Hematopoietic multipotent progenitor cell treated with erythropoietin and hydrocortisone succinate and interleukin-3 and kit ligand, for 15 days (in vitro differentiated cells): ENCODE results near the gene UQCRHL.
"Not testable (repeated sequence)": the region's sequence is repeated elsewhere in the genome, so short reads cannot be mapped to it uniquely, and the experiment has no call there.

Experiments
- DNase-seq: peaks from one replicate; pipeline ENCODE4 v3.0.0-alpha.2; 2015; ENCODE audit warnings: low spot score

UQCRHL gene

DNA sequence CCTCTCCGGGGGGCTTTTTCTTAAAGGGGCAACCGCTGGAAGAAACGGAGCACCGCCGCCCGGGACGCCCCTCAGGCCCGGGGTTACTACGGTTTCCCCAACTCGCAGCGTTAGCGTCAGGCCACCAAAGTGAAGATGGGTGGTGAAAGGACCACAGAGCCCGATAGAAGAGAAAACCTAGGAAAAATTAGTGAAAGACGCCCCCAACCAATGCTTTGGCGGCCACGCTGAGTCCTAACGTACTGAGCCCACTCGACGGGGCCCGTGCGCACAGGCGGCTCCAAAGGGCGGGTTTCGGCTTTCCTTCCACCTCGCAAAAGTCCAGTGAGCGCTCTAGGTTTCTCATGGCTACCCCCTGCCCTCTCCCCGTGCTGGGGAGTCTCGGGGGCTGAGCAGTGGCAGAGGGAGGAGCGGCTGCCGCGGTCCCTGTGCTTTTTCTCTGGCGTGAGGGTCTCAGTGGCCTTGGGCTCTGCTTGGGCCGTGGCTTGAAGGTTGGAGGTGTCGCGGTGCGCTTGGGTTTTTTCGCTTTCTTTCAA, 27.8 kb upstream of the UQCRHL start:
- peak; percentile 52 for DNase-seq

DNA sequence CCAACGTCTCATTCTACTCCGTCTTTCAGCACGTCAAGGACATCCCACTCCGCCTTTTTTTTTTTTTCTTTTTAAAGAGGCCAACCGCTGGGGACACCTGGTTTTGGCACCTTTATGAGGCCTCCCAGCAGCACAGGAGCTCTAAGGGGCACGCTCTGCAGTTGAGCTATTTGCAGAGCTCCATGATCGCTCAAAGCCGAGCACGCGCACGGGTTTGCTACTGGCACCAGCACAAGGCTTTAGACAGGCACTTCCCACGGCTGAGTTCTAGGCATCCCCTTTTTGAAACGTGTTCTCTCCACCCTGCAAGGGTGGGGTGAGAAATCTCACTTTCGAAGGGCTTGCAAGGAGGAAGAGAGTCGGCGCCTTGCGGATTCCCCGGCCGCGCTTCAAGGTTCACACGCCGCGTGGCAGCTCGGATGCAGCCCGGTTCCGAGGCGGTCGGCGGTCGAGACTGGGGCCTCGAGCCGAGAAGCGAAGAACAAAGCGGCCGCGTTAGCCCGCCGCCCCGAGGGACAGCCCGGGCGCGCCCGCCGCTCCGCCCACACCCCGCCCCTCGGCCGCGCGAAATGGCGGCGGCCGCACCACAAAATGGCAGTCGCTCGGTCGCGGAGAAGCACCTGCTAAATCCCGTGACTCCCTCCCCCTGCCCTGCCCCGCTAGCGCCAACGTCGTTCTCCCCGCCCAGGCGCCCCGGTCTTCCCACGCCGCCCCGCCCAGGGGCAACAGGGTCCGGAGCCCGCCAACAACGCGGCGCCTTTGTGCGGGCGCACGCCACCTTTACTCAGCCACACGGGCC, 27.2 kb upstream of the UQCRHL start:
- DNase-seq: peak; percentile 86

DNA sequence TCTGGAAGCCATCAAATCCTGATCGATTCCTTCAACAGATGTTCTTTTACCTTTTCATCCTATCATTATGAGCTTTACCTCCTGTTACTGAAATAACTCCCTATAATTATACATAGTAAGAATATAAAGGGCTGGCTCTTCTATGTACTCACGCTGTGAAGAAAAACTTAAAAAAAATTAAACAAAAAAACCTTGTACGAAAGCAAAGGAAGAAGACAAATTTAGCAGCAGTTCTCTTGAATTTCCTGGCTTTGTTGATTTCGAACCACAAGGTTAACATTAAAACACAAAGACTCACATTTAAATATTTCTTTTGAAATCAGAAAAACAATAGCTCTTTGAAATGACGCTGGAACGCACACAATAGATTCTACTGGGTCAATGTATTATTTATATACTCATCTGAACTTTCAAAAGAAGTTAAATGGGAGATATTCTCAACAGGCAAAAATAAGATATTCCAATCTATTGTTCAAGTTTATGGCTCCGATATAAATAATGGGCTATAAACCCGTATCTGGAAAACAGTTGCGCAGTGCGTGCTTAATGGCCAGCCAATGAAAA, 26.5 kb upstream of the UQCRHL start:
- DNase-seq: no peak

DNA sequence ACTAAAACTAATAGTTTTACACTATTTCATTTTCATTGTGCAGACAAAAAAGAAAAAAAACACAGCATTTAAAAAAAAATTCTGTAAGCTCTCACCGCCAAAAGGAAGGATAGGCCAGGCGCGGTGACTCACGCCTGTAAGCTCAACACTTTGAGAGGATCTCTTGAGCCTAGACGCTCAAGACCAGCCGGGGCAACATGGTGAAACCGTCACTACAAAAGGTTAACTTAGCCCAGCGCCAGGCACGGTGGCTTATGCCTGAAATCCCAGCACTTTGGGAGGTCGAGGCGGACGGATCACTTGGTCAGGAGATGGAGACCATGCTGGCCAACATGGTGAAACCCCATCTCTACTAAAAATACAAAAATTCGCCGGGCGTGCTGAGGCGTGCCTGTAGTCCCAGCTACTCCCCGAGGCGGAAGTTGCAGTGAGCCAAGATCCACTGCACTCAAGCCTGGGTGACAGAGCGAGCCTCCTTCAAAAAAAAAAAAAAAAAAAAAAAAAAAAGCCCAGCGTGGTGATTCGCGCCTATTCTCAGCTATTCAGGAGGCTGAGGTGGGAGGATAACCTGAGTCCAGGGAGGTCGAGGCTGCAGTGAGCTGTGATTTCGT, 25.7 kb upstream of the UQCRHL start:
- no peak for DNase-seq

DNA sequence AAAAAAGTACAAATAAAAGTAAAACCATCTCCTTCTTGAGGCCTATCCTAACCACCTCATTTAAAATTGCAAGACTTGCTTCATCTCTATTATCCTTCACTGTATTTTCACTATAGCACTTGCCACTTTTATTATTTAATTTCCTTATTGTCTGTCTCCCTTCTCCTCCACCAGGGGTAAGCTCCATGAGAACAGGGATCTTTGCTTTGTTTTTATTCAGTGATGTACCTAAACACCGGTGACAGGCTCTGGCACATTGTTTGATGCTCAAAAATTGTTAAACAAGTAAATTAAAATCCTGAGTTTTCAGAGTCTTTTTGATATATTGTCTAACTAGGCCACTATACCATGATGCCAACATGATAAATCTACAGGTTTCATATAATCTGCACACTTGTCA, 22.8 kb upstream of the UQCRHL start:
- no peak for DNase-seq

DNA sequence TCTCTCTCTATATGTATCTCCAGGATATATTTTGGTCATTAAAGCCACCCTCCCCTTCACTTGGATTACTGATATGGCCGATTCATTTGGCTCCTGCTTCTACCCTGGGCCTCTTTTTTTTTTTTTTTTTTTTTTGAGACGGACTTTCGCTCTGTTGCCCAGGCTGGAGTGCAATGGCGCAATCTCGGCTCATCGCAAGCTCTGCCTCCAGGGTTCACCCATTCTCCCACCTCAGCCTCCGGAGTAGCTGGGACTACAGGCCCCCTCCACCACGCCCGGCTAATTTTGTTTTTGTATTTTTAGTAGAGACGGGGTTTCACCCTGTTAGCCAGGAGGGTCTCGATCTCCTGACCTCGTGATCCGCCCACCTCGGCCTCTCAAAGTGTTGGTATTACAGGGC, 21.5 kb upstream of the UQCRHL start:
- not testable (repeated sequence) for DNase-seq

DNA sequence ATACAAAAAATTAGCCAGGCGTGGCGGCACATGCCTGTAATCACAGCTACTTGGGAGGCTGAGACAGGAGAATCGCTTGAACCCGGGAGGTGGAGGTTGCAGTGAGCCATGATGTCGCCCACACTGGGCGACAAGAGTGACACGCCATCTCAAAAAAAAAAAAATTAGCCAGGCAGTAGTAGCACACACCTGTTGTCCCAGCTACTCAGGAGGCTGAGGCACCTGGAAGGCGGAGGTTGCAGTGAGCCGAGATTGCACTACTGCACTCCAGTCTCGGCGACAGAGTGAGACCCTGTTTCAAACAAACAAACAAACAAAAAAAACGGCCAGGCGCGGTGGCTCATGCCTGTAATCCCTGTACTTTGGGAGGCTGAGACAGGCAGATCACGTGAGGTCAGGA, 20.1 kb upstream of the UQCRHL start:
- DNase-seq: not testable (repeated sequence)

DNA sequence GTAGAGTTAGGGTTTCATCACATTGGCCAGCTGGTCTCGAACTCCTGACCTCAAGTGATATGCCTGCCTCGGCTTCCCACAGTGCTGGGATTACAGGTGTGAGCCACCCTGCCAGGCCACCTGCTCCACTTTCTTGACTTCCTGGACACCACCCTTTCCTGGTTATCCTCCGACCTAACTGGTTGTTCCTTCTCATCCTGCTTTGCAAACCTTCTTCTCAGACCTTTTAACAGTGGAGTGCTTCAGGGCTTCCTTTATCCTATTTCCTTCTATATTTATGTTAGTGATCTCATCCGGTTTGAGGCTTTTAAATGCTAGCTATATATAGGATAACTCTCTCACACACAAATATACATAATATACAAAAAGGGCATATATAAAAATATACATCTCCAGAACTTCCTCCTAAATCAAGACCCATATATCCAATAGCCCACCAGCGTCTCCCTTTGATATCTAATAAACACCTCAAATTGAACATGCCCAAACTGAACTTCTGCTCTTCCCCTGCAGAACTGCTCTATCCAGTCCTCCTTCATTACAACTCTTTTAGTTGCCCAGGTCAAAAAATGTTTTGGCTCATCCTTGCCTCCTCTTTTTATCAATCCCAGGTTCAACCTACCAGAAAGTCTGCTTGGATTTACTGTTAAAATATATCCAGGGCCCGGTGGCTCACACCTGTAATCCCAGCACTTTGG, 19.5 kb upstream of the UQCRHL start:
- no peak for DNase-seq

DNA sequence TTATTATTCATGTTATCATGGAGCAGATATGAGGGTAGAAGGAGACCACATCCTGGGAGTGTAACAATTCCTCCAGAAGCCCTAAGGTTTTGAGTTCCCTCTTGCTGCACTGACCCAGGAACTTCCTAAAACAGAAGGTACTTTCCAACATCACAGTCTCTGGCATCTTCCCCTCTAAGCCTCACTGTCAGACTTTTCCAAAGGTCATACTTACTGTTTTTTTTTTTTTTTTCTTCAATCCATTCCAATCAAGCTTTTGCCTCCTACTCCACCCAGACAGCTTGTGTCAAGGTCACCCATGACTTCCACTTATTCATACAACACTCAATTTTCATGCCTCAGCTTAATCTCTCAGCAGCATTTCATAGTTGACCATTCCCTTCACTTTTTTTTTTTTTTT, 18.4 kb upstream of the UQCRHL start:
- no peak for DNase-seq

DNA sequence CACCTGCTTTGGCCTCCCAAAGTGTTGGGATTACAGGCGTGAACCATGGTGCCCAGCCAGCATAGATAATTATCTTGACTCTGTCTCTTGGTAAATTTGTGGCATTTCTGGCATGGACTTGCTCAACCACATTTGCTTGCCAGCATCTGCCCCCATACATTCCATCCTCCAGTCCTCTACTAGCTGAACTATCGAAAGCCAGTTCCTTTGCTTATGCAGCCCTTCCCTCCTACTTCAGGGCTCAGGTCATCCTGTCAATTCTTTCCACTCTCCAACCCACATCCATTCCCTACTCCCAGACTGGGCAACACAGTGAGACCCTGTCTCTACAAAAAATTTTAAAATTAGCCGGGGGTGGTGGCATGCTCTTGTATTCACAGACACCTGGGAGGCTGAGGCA, 13.0 kb upstream of the UQCRHL start:
- DNase-seq: no peak

DNA sequence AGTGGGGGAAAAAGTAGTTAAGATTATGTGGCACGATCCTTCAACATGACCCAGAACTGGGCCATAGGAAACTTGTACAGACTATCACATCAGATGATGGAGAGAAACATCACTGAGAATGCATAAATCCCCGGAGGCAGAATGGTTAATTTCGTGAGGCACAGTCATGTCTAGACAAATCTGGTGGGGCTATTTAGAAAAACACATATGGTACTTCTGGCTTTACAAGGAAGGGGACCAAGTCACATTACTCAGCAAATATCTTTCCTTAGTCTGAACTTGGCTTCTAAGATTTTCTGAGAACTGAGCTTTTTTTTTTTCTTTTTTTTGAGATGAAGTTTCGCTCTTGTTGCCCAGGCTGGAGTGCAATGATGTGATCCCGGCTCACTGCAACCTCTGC, 9.2 kb upstream of the UQCRHL start:
- no peak for DNase-seq

DNA sequence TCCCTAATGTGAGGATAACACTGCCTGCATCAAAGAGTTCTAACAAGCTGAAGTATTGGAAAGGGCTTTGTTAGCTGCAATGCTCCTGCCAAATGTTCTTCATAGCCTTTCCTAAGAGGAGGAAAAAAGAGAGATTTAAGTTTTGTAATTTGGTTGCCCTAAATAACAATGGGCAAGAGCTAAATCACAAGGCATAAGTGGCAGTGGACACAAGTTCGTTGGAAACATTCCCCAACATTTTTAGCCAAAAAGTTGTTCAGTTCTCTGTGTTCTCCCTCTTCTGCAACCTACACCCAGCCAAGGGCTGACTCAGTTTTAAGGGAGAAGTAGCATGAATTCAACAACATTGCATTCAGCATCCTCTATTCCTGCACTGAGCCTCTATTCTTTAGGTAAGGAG, 2.6 kb upstream of the UQCRHL start:
- no peak for DNase-seq

DNA sequence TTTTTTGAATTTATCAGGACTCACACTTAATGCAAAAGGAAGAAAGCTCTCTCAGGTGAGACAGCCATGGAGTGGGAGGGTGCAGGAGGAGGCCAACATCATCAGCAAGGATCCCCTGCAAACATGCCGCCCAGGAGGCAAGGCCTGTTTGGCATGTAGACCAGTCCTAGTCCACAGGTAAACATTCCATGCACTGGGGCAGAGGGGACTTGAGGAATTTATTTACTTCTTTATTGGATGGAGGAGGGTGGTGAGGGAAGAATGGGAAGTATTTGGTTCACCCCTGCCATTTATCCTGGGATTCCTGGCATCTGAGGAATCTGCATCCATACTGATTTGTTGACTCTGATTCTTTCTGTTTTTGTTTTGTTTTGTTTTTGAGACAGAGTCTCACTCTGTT, 1.5 kb upstream of the UQCRHL start:
- no peak for DNase-seq

DNA sequence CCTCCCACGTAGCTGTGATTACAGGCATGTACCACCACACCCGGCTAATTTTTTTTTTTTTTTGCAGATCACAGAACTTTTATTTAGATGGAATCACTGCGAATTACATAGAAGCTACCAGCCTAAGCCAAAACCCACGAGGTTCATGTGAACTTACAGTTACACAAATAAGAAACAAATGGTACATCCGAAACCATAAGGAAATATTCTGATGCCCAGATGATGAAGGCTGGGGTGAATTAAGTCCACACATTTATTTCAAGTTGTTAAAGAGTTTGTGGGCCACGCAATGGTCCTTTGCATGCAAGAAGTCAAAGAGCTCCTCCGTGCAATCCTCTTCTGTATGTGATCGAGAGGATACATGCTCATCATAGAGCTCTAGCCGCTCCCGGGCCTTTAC, 328 bp downstream of the UQCRHL start:
- DNase-seq: no peak

DNA sequence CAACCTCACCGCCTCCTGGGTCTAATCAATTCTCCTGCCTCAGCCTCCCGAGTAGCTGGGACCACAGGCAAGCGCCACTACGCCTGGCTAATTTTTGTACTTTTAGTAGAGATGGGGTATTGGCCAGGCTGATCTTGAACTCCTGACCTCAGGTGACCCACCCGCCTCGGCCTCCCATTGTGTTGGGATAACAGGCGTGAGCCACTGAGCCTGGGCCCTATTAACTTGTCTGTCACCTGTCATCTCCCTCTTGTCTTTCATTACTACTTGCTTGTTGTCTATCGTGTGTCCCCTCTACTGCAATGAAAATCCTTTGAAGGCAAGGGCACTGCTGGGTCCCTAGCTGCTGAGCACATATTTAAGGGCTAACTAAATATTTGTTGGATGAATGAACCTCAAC, 3.4 kb downstream of the UQCRHL start:
- DNase-seq: no peak

DNA sequence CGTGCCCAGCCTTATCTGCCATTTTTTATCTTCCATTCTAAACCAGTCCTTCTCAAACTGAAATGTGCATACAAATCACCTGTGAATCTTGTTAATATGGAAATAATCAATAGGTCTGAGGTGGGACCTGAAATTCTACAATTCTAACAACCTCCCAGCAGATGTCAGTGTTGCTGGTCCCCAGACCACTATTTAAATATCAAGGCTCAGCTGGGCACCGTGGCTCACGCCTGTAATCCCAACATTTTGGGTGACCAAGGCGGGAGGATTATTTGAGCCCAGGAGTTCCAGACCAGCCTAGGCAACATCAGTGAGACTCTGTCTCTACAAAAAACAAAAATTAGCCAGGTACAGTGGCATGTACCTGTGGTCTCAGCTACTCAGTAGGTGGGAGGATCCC, 4.1 kb downstream of the UQCRHL start:
- peak; percentile 27 for DNase-seq

DNA sequence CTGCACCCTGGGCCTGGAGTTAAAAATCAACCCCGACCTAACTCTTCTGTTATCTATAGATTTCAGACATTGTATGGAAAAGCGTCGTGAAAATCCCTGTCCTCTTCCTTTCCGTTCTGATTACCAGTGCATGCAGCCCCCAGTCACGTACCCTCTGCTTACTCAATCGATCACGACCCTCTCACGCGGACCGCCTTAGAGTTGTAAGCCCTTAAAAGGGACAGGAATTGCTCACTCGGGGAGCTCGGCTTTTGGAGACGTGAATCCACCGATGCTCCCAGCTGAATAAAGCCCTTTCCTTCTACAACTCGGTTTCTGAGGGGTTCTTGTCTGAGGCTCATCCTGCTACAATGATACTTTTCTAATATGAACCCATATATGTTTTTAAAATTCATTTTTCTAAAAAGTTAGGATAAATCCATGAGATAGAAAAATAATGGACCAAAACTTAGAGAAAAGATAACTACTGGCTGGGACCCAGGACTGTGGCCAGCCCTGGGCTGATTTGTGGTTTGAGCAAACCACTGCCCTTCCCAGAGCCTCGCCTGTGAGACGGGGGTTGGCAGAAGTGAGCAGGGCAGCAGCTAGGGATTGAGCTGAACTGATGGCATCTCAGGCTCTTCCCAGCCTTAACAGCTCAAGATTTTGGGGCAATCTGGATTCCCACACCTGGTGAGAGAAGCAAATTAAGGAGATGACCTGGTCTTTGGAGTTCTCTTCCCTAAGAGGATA, 5.0 kb downstream of the UQCRHL start:
- no peak for DNase-seq

DNA sequence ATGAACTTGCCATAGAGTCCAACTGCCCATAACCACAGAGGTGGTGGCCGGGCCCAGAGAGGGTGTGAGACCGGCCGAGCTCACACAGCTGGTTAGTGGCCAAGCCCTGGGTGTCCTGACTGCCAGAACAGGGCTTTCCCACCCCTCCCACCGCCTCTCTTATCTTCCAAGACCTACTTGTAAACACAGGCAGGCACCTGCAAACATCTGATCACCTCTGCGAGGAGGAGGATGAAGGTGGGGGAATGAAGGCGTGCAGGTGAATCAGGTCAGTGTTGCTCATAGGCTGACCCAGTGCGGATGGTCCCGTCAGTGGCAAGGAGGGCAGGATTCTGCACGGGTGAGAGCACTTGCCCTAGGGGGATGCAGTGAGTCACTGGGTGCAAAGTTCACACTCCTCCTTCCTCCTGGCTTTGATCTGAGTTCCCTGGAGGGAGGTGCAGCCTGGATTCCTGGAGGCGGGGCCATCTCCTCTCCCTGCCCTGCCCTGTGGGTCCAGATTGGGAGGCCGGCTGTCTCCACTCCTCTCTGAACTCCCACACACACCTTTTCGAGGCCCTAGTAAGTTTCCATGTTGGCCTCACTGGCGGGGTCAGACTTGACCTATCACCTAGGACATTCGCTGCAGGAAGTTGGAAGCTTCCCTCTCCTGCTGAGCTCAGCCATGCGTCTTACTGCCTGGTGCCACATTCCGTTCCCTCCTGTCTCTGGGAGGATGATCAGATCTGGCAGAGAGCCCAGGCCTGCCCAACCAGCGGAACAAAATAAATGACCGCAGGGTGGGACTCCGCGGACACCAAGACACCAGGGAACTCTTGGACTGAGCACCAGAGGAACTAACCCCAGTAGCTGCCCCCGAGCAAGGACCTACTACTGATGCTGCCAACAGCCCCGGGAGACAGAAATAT, 7.3 kb downstream of the UQCRHL start:
- no peak for DNase-seq

DNA sequence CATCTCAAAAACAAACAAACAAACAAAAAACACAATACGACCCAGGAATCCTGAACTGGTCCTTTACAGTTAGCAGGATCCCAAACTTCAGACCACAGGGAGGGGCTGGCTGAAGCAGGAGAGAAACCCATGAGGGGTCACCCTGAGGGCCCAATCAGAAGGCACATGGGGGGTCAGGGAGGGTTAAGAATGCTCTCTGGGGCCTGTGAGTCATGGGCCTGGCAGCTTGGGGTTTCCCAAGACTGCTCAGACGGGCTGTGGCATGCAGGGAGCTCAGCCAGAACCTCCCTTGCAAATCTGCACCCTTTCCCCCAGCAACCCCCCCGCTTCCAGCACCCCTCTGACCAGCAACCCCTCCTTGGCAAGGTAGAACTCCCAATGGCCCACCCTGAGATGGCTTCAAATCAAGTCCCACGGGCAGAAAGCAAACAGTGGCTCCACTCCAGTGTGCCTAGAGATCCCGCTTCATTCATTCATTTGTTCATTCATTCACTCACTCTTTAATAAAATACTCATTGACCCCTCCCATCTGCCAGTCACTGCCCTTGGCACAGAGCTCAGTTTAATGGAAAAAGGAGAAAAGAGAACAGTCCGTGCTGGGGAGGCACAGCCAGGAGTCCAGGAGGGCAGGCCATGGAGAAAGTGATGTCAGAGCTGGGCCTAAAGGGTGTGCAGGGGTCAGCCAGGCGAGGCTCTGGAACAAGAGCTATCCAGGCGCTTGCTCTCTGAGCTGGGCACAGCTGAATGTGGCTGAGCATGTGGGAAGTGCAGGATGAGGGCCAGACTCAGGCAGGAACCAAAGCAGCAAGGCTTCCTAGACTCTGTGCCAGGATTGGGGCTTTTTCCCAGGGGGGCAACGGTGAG, 8.2 kb downstream of the UQCRHL start:
- DNase-seq: no peak
